ENCODE data around the gene AFM. TPM values are rescaled to one million over a fixed set of nuclear protein-coding genes. Genes with fewer than 3 reads are reported as not detected.

AFM gene
- total RNA-seq, 4 donors from 2014 or later: 0.14 TPM; not detected in 3

GRCh38 chr4:73450398-73451004, 31.0 kb upstream of the AFM start:
- no peak overlapping the region for H3K4me3 ChIP-seq
- H3K27ac ChIP-seq: no peak overlapping the region
- H3K4me1 ChIP-seq: no peaks in the 10 kb centered on the region
- TF ChIP-seq POLR2A (IDR thresholded peaks at IDR 0.05): no peak
- TF ChIP-seq CTCF (IDR thresholded peaks at IDR 0.05): no peak
- no peaks in the 10 kb centered on the region for H3K27me3 ChIP-seq
- DNase-seq: no peak
- intact Hi-C loops (cut with DNase I; ENCODE audit: low total_unique reads): no loop called here
- H3K9me3 ChIP-seq: no peaks in the 10 kb centered on the region
- H3K36me3 ChIP-seq: no peaks in the 10 kb centered on the region

GRCh38 chr4:73451404-73451803, 30.1 kb upstream of the AFM start:
- Histone ChIP-seq H3K27me3 (no peaks in the 10 kb centered on the region), H3K27ac (no peak overlapping the region), H3K36me3 (no peaks in the 10 kb centered on the region), H3K9me3 (no peaks in the 10 kb centered on the region), H3K4me3 (no peak overlapping the region), H3K4me1 (no peaks in the 10 kb centered on the region)
- no peak for DNase-seq
- no peak for TF ChIP-seq CTCF (IDR thresholded peaks at IDR 0.05)
- no peak for TF ChIP-seq POLR2A (IDR thresholded peaks at IDR 0.05)
- intact Hi-C loops (cut with DNase I; ENCODE audit: low total_unique reads): no loop called here

GRCh38 chr4:73451981-73452747, 29.4 kb upstream of the AFM start:
- Histone ChIP-seq H3K9me3 (no peaks in the 10 kb centered on the region), H3K36me3 (no peaks in the 10 kb centered on the region), H3K27ac (no peak overlapping the region), H3K27me3 (no peaks in the 10 kb centered on the region), H3K4me1 (no peaks in the 10 kb centered on the region), H3K4me3 (no peak overlapping the region)
- DNase-seq: no peak
- intact Hi-C loops (cut with DNase I; ENCODE audit: low total_unique reads): no loop called here
- no peak for TF ChIP-seq CTCF (IDR thresholded peaks at IDR 0.05)
- no peak for TF ChIP-seq POLR2A (IDR thresholded peaks at IDR 0.05)

GRCh38 chr4:73452953-73453700, 28.4 kb upstream of the AFM start:
- Histone ChIP-seq H3K4me3 (no peak overlapping the region), H3K27ac (no peak overlapping the region), H3K36me3 (no peaks in the 10 kb centered on the region), H3K4me1 (no peaks in the 10 kb centered on the region), H3K27me3 (no peaks in the 10 kb centered on the region), H3K9me3 (no peaks in the 10 kb centered on the region)
- TF ChIP-seq POLR2A (IDR thresholded peaks at IDR 0.05) (no peak), CTCF (IDR thresholded peaks at IDR 0.05) (no peak)
- DNase-seq: no peak
- intact Hi-C loops (cut with DNase I; ENCODE audit: low total_unique reads): no loop called here

GRCh38 chr4:73453701-73454005, 27.9 kb upstream of the AFM start:
- no peaks in the 10 kb centered on the region for H3K36me3 ChIP-seq
- no peaks in the 10 kb centered on the region for H3K27me3 ChIP-seq
- no peak overlapping the region for H3K4me3 ChIP-seq
- intact Hi-C loops (cut with DNase I; ENCODE audit: low total_unique reads): no loop called here
- no peaks in the 10 kb centered on the region for H3K4me1 ChIP-seq
- no peak for DNase-seq
- no peaks in the 10 kb centered on the region for H3K9me3 ChIP-seq
- TF ChIP-seq CTCF (IDR thresholded peaks at IDR 0.05) (no peak), POLR2A (IDR thresholded peaks at IDR 0.05) (no peak)
- H3K27ac ChIP-seq: no peak overlapping the region
